CD4-positive, alpha-beta T cell treated with Interleukin-2 at 100 ng/mL for 4 hours (primary cell): ENCODE data around the gene IL13RA1.
"Not testable (repeated sequence)": the region's sequence is repeated elsewhere in the genome, so short reads cannot be mapped to it uniquely, and the experiment has no call there.

Experiments used
- DNase-seq: peaks from one replicate; pipeline ENCODE4 v3.0.0-alpha.2; 2020; ENCODE audit warnings: low spot score

Gene IL13RA1

GRCh38 chrX:118726887-118727685, at the start of gene IL13RA1:
TSS of gene IL13RA1 (plus strand) at chrX:118727606. CDS start at chrX:118727639, 33 bp downstream.
- DNase-seq: no peak

- DNase-seq: no peak
These were observed 48.1 kb upstream of the IL13RA1 start for GRCh38 chrX:118679290-118679689.

GRCh38 chrX:118682258-118683014, 45.0 kb upstream of the IL13RA1 start:
- no peak for DNase-seq

GRCh38 chrX:118685393-118685792, 42.0 kb upstream of the IL13RA1 start:
- no peak for DNase-seq

GRCh38 chrX:118688935-118689334, 38.5 kb upstream of the IL13RA1 start:
- DNase-seq: no peak

GRCh38 chrX:118693843-118694242, 33.6 kb upstream of the IL13RA1 start:
- no peak for DNase-seq

GRCh38 chrX:118694638-118695037, 32.8 kb upstream of the IL13RA1 start:
- no peak for DNase-seq

- no peak for DNase-seq
These were observed 28.8 kb upstream of the IL13RA1 start for GRCh38 chrX:118698516-118699170.

GRCh38 chrX:118702741-118703140, 24.7 kb upstream of the IL13RA1 start:
- DNase-seq: no peak

- DNase-seq: no peak
These were observed 20.7 kb upstream of the IL13RA1 start for GRCh38 chrX:118706681-118707080.

- no peak for DNase-seq
These were observed 12.9 kb upstream of the IL13RA1 start for GRCh38 chrX:118714521-118714920.

GRCh38 chrX:118715917-118716316, 11.5 kb upstream of the IL13RA1 start:
- DNase-seq: not testable (repeated sequence)

GRCh38 chrX:118716833-118717232, 10.6 kb upstream of the IL13RA1 start:
- not testable (repeated sequence) for DNase-seq

GRCh38 chrX:118717678-118718391, 9.6 kb upstream of the IL13RA1 start:
- no peak for DNase-seq

GRCh38 chrX:118718737-118719136, 8.7 kb upstream of the IL13RA1 start:
- DNase-seq: no peak

GRCh38 chrX:118720058-118720707, 7.2 kb upstream of the IL13RA1 start:
- DNase-seq: no peak

GRCh38 chrX:118723376-118723775, 4.0 kb upstream of the IL13RA1 start:
- DNase-seq: no peak

- no peak for DNase-seq
These were observed 3.0 kb upstream of the IL13RA1 start for GRCh38 chrX:118724365-118724764.

GRCh38 chrX:118724775-118725174, 2.6 kb upstream of the IL13RA1 start:
- DNase-seq: no peak

- no peak for DNase-seq
These were observed 1.0 kb upstream of the IL13RA1 start for GRCh38 chrX:118726396-118726795.

GRCh38 chrX:118727686-118728339, 407 bp downstream of the IL13RA1 start:
- DNase-seq: no peak
